ENCODE data around the gene WRNIP1.

The WRNIP1 gene

GRCh38 chr6:2763876-2764540 lies 1.2 kb upstream of the WRNIP1 start:
- no peak for DNase-seq

- peak; percentile 82 for DNase-seq
Measured at GRCh38 chr6:2764610-2765165, 505 bp upstream of the WRNIP1 start.

- DNase-seq: peak; percentile 68
Measured at GRCh38 chr6:2765896-2766766, 938 bp downstream of the WRNIP1 start.

- peak; percentile 79 for DNase-seq
Measured at GRCh38 chr6:2766767-2767656, 1.8 kb downstream of the WRNIP1 start.

- peak; percentile 47 for DNase-seq
Measured at GRCh38 chr6:2767657-2768524, 2.7 kb downstream of the WRNIP1 start.

- no peak for DNase-seq
Measured at GRCh38 chr6:2768696-2769095, 3.5 kb downstream of the WRNIP1 start.

GRCh38 chr6:2770171-2770570 lies 5.0 kb downstream of the WRNIP1 start:
- peak; percentile 69 for DNase-seq

GRCh38 chr6:2771079-2771478 lies 5.9 kb downstream of the WRNIP1 start:
- DNase-seq: no peak

GRCh38 chr6:2772840-2773239 lies 7.6 kb downstream of the WRNIP1 start:
- no peak for DNase-seq

GRCh38 chr6:2773449-2773848 lies 8.3 kb downstream of the WRNIP1 start:
- no peak for DNase-seq

GRCh38 chr6:2775003-2775402 lies 9.8 kb downstream of the WRNIP1 start:
- no peak for DNase-seq

- DNase-seq: no peak
Measured at GRCh38 chr6:2777249-2777648, 12.1 kb downstream of the WRNIP1 start.

GRCh38 chr6:2780102-2780737 lies 15.0 kb downstream of the WRNIP1 start:
- DNase-seq: no peak

GRCh38 chr6:2781685-2782355 lies 16.6 kb downstream of the WRNIP1 start:
- no peak for DNase-seq

GRCh38 chr6:2782356-2782708 lies 17.1 kb downstream of the WRNIP1 start:
- DNase-seq: no peak

- DNase-seq: no peak
Measured at GRCh38 chr6:2782825-2783187, 17.6 kb downstream of the WRNIP1 start.

GRCh38 chr6:2783188-2783963 lies 18.2 kb downstream of the WRNIP1 start:
- peak; percentile 83 for DNase-seq

- no peak for DNase-seq
Measured at GRCh38 chr6:2784061-2784460, 18.9 kb downstream of the WRNIP1 start.

GRCh38 chr6:2784930-2785329 lies 19.7 kb downstream of the WRNIP1 start:
- DNase-seq: no peak

- no peak for DNase-seq
Measured at GRCh38 chr6:2786269-2786668, 21.1 kb downstream of the WRNIP1 start.
